SK-N-SH treated with all-trans-retinoic acid at 6 μM for 48 hours (cell line): ENCODE results near the gene CTSC.

ENCODE experiments used
- ARNTL ChIP-seq: fragments of 450-650 bp; formaldehyde crosslinking; IDR thresholded peaks from 2 replicates; pipeline ENCODE4 v1.5.0; 2020; ENCODE audit warnings: low read depth, mild to moderate bottlenecking, moderate library complexity, borderline replicate concordance
- CREB5 ChIP-seq: fragments of 250-450 bp; sonication (Bioruptor Pico); IDR thresholded peaks from 2 replicates; pipeline ENCODE4 v1.5.1; 2020; ENCODE audit warnings: low read depth, mild to moderate bottlenecking, moderate library complexity
- CSDC2 ChIP-seq: fragments of 250-450 bp; sonication (Bioruptor Pico); IDR thresholded peaks from 2 replicates; pipeline ENCODE4 v1.5.0; 2020; ENCODE audit warnings: mild to moderate bottlenecking, moderate library complexity
- PATZ1 ChIP-seq: fragments of 250-450 bp; sonication (Bioruptor Pico); IDR thresholded peaks from 2 replicates; pipeline ENCODE4 v1.8.0; 2020; ENCODE audit warnings: mild to moderate bottlenecking, moderate library complexity, borderline replicate concordance
- SNAI2 ChIP-seq: fragments of 250-450 bp; sonication (Bioruptor Pico); IDR thresholded peaks from 2 replicates; pipeline ENCODE4 v1.5.0; 2020; ENCODE audit warnings: mild to moderate bottlenecking, moderate library complexity

GRCh38 chr11:88355887-88356286, 18.4 kb upstream of the CTSC start:
- TF ChIP-seq ARNTL (CRISPR knock-in tag) (no peak), SNAI2 (no peak), CSDC2 (CRISPR knock-in tag) (no peak), PATZ1 (no peak), CREB5 (CRISPR knock-in tag) (no peak)
